ENCODE results near the gene TANK.
A peak's percentile ranks its signal among the peaks of the same experiment; 100 is the strongest.

Gene TANK

GRCh38 chr2:161228511-161229240 lies 68.4 kb downstream of the TANK start:
- no peak for DNase-seq (ENCODE audit: low read depth)
- TF ChIP-seq CTCF (IDR thresholded peaks at IDR 0.05; ENCODE audit: low read length, missing control alignments), result no peak
- H3K4me3 ChIP-seq (replicated peaks; ENCODE audit: low read depth, low read length), result no peak overlapping the region

DNA sequence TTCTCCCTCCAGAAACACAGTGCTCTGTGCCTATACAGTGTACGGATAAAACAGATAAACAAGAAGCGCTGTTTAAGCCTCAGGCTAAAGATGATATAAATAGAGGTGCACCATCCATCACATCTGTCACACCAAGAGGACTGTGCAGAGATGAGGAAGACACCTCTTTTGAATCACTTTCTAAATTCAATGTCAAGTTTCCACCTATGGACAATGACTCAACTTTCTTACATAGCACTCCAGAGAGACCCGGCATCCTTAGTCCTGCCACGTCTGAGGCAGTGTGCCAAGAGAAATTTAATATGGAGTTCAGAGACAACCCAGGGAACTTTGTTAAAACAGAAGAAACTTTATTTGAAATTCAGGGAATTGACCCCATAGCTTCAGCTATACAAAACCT lies 70.7 kb downstream of the TANK start:
- no peak for TF ChIP-seq CTCF (IDR thresholded peaks at IDR 0.05; ENCODE audit: low read length, missing control alignments)
- no peak overlapping the region for H3K4me3 ChIP-seq (replicated peaks; ENCODE audit: low read depth, low read length)
- no peak for DNase-seq (ENCODE audit: low read depth)

- TF ChIP-seq CTCF (IDR thresholded peaks at IDR 0.05; ENCODE audit: low read length, missing control alignments), result no peak
- no peak for DNase-seq (ENCODE audit: low read depth)
- H3K4me3 ChIP-seq (replicated peaks; ENCODE audit: low read depth, low read length), result no peak overlapping the region
Measured at GRCh38 chr2:161232571-161232970, 72.3 kb downstream of the TANK start.

DNA sequence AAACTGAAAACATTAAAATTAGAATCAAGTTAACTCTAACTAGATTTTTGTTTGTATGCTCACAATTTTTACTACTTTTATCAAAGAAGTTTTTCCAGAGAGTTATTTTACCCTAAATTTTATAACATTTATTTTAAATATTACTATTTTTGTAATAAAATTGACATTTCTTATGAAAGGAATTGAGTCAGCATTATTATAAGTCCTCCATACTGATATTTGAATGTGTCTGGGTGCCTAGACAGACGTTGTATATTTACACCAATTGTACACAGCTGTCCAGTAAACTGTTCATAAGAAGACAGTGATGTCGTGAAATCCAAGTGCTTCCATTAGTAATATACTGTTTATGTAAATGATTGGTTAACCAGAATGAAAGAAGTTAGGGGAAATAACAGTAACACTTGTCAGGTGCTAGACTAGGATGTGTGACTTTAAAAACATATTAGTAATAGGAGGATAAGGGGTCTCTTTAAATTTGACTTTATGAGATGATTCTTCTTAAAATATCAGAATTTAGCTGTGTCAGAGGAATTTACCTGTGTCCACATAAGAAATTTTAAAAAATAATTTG lies 73.7 kb downstream of the TANK start:
- DNase-seq (ENCODE audit: low read depth), result no peak
- no peak for TF ChIP-seq CTCF (IDR thresholded peaks at IDR 0.05; ENCODE audit: low read length, missing control alignments)
- H3K4me3 ChIP-seq (replicated peaks; ENCODE audit: low read depth, low read length), result no peak overlapping the region

GRCh38 chr2:161234627-161235026 lies 74.4 kb downstream of the TANK start:
- no peak for TF ChIP-seq CTCF (IDR thresholded peaks at IDR 0.05; ENCODE audit: low read length, missing control alignments)
- DNase-seq (ENCODE audit: low read depth), result no peak
- H3K4me3 ChIP-seq (replicated peaks; ENCODE audit: low read depth, low read length), result no peak overlapping the region

- no peak for TF ChIP-seq CTCF (IDR thresholded peaks at IDR 0.05; ENCODE audit: low read length, missing control alignments)
- DNase-seq (ENCODE audit: low read depth), result peak; percentile 38
- H3K4me3 ChIP-seq (replicated peaks; ENCODE audit: low read depth, low read length), result peak overlapping the region; percentile 64
Measured at GRCh38 chr2:161237392-161238264, 77.4 kb downstream of the TANK start.

Data from fibroblast of pulmonary artery (primary cell).